Measurements from ENCODE around the gene SALL3.

GRCh38 chr18:78947291-78947690 is 32.3 kb upstream of the SALL3 start:
- TF ChIP-seq GATA3 (IDR thresholded peaks at IDR 0.05; ENCODE audit: low read depth, low read length) (no peak), GATA2 (IDR thresholded peaks at IDR 0.05; ENCODE audit: low read depth, low read length) (no peak)

Measured in SH-SY5Y (cell line).